DND-41 (cell line): ENCODE data around the gene ATP6V0C.

ENCODE experiments used
- EZH2 ChIP-seq: IDR thresholded peaks from 3 replicates; pipeline ENCODE4 v1.6.1; 2012; ENCODE audit warnings: borderline replicate concordance, low read depth, mild to moderate bottlenecking, moderate library complexity, low read length, inconsistent platforms; ENCODE audit not compliant: severe bottlenecking
- TF ChIP-seq, protein P1 (sequence below): IDR thresholded peaks from 2 replicates; pipeline ENCODE4 v1.5.1; 2012; ENCODE audit warnings: borderline replicate concordance, low read length, moderate library complexity, mild to moderate bottlenecking; ENCODE audit not compliant: poor library complexity, severe bottlenecking; ENCODE audit errors: extremely low read depth

GRCh38 chr16:2485811-2486507, 27.8 kb upstream of the ATP6V0C start:
- TF ChIP-seq, protein P1, sequence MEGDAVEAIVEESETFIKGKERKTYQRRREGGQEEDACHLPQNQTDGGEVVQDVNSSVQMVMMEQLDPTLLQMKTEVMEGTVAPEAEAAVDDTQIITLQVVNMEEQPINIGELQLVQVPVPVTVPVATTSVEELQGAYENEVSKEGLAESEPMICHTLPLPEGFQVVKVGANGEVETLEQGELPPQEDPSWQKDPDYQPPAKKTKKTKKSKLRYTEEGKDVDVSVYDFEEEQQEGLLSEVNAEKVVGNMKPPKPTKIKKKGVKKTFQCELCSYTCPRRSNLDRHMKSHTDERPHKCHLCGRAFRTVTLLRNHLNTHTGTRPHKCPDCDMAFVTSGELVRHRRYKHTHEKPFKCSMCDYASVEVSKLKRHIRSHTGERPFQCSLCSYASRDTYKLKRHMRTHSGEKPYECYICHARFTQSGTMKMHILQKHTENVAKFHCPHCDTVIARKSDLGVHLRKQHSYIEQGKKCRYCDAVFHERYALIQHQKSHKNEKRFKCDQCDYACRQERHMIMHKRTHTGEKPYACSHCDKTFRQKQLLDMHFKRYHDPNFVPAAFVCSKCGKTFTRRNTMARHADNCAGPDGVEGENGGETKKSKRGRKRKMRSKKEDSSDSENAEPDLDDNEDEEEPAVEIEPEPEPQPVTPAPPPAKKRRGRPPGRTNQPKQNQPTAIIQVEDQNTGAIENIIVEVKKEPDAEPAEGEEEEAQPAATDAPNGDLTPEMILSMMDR, result no peak
- no peak for TF ChIP-seq EZH2
